ENCODE measurements around the gene ZNF134. TPM values are rescaled to one million over a fixed set of nuclear protein-coding genes. Genes with fewer than 3 reads are reported as not detected.

ZNF134 gene
- total RNA-seq, 1 experiment from 2014 or later, result 52.5 TPM

GRCh38 chr19:57656346-57656745 is 42.3 kb downstream of the ZNF134 start:
- Mint-ChIP-seq H3K9me3 (peaks cover 25% of the 10 kb centered on the region), H3K4me1 (peaks cover 13% of the 10 kb centered on the region), H3K4me3 (no peak overlapping the region), H3K27me3 (ENCODE audit: low read depth) (peaks cover 61% of the 10 kb centered on the region), H3K36me3 (no peaks in the 10 kb centered on the region), H3K27ac (no peak overlapping the region)
- POLR2A ChIA-PET, result no interaction called here
- TF ChIP-seq ZNF232 (CRISPR knock-in tag; IDR thresholded peaks at IDR 0.05) (no peak), JUN (CRISPR knock-in tag; IDR thresholded peaks at IDR 0.05) (no peak)
- ATAC-seq, result no peak
- CTCF ChIA-PET, result no interaction called here
- no peak for DNase-seq (ENCODE audit: low spot score)

- peak; percentile 85 for ATAC-seq
- H3K9me3 Mint-ChIP-seq, result no peaks in the 10 kb centered on the region
- peaks cover 20% of the 10 kb centered on the region for H3K27me3 Mint-ChIP-seq (ENCODE audit: low read depth)
- H3K36me3 Mint-ChIP-seq, result no peaks in the 10 kb centered on the region
- H3K27ac Mint-ChIP-seq, result no peak overlapping the region
- peaks cover 15% of the 10 kb centered on the region for H3K4me1 Mint-ChIP-seq
- ChIA-PET POLR2A (interaction anchor here (1.1 to 2.4 kb wide), 7 partner anchors 12 to 395 kb away, joined by 3 to 19 read pairs (median 4); partner anchors contain the start of genes ZNF134, ZNF135, ZNF154 and ZNF551), CTCF (interaction anchor here (0.6 to 2.6 kb wide), 10 partner anchors 10 to 391 kb away, joined by 3 to 19 read pairs (median 3); partner anchors contain the start of gene ZNF551)
- peak overlapping the region; percentile 86 for H3K4me3 Mint-ChIP-seq
- peak; percentile 67 for DNase-seq (ENCODE audit: low spot score)
- TF ChIP-seq ZNF423 (CRISPR knock-in tag; IDR thresholded peaks at IDR 0.05) (no peak), FOXJ3 (CRISPR knock-in tag; IDR thresholded peaks at IDR 0.05; ENCODE audit: borderline replicate concordance) (no peak), AR (CRISPR knock-in tag; IDR thresholded peaks at IDR 0.05) (no peak), ESRRA (CRISPR knock-in tag; IDR thresholded peaks at IDR 0.05; ENCODE audit: borderline replicate concordance) (peak; percentile 59; the same call in 1 of the 2 replicates), ARID4B (CRISPR knock-in tag; IDR thresholded peaks at IDR 0.05; ENCODE audit: borderline replicate concordance) (peak; percentile 23; the same call in 1 of the 2 replicates), HMGXB4 (CRISPR knock-in tag; IDR thresholded peaks at IDR 0.05) (peak; percentile 64), PREB (CRISPR knock-in tag; IDR thresholded peaks at IDR 0.05; ENCODE audit: borderline replicate concordance) (no peak), ZNF532 (CRISPR knock-in tag; IDR thresholded peaks at IDR 0.05; ENCODE audit: borderline replicate concordance) (no peak), ZNF138 (CRISPR knock-in tag; conservative IDR thresholded peaks at IDR 0.05) (no peak), ZNF512 (CRISPR knock-in tag; IDR thresholded peaks at IDR 0.05; ENCODE audit: borderline replicate concordance) (0 out of 2 replicates have a peak, but pooled peaks have one; percentile 6), GRHL2 (CRISPR knock-in tag; IDR thresholded peaks at IDR 0.05; ENCODE audit: insufficient replicate concordance, severe bottlenecking) (no peak), E2F5 (CRISPR knock-in tag; IDR thresholded peaks at IDR 0.05) (no peak; the same call in 1 of the 2 replicates)
Measured at GRCh38 chr19:57664269-57665127, 50.5 kb downstream of the ZNF134 start.
